ENCODE data around the gene UQCR10.

Gene UQCR10

DNA sequence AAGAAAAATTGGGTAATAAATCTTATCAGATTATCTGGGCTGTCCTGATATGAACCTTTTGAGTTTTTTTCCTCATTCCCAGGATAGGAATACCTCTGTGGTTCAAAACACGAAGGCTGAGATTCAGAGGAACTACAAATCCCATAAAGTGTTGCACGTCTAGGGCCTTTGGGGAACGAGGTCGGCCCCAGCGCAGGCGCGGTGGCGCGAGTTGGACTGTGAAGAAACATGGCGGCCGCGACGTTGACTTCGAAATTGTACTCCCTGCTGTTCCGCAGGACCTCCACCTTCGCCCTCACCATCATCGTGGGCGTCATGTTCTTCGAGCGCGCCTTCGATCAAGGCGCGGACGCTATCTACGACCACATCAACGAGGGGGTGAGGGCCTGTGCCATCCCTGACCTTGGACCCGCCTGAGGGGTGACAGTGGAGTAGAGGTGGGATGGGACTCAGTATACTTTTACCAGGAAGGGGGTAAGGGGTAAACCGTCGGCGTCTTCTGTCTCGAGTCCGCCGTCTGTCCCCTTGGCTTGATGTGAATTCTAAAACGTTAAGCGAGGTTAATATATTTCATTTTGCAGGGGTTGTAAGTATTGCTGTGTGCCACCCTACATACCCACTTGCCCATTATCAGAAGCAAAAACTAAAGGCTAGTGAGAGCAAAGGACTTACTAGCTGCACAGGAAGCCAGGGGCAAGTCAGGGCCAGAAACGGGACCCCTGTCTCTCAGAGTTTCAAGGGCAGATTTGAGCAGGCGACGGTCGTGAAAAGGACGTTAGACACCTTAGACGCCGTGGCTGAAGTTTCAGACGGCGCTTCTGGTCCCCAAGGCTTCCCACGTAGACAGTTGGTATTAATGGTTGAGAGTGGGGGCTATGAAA lies at the start of gene UQCR10:
Gene UQCR10 (plus strand): TSS at position 199 of the 881 bp plus-strand sequence. CDS start 30 bp downstream, at position 229.
- no peak for FAIRE-seq

GRCh38 chr22:29717789-29718188 lies 49.4 kb upstream of the UQCR10 start:
- no peak for FAIRE-seq

DNA sequence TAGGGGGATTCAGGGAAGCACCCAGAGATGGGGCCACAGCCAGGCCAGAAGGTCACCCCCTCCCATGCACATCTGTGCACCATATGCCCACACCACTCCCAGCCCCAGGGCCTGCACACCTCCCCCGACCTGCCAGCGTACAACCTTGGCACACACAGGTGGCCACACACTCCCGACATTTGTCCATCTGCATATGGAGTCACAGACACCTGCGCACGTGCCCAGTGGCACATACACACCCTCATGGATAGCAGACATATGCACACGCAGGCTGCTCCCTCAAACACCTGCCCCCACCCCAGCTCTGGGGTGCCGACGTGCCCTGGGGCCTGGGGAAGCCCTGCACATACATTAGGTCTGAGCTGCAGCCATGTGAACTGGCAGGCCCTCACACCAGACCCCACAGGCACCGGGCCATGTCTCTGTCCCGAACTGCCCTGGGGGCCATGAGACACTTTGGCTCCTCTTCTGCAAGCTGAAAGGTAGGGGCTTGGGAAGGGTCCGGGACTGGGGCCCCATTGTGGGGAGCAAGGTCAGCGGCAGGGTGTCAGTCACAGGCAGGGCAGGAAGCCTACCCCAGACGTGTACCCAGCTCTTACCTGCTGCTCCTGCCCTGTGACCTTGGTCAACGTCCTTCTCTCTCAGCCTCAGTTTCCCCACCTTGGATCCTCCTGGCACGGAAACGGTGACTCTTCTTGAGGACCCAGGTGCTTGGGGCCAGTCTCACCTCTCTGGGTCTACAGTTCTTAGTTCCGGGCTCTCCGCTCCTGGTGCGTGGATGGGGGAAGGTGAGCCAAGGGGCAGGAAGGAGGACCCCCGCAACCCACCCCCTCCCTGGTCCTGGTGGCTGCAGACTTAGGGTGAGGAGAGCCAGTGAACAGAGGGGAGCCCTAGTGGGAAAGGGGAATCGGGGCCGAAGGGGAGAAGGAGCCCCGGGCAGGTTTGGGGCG lies 47.9 kb upstream of the UQCR10 start:
- FAIRE-seq = no peak

DNA sequence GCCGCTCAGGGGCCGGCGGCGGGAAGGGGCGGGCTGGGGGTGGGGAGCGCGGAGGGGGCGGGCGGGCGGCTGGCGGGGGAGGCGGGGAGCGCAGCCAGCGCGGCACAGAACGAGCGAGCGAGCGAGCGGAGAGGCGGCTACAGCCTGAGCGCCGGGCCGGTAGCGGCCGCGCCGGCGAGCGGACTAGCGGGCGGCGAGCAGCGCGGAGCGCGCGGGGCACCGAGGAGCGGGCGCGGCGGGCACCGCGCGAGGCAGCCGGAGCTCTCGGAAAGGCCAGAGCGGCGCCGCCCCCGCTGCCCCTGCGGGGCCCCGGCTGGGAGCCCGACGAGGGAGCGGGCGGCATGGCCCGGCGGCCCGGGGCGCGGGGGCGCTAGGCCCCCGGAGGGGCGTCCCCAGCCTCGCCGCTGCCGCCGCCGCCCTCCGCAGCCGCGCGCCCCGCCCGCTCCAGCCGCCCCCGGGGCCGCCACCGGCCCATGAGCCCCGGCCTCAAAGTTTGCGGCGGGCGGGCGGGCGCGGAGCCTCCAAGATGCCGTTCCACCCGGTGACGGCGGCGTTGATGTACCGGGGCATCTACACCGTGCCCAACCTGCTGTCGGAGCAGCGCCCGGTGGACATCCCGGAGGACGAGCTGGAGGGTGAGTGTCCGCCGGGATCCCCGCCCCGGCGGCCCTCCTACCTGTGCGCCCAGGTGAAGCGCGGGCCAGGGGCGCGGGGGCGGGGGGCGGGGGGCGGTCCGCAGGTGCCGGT lies 47.1 kb upstream of the UQCR10 start, which contains the start of gene CABP7:
Gene CABP7 (plus strand): TSS at position 105 of the 747 bp plus-strand sequence. CDS start 422 bp downstream, at position 527.
- FAIRE-seq = no peak

DNA sequence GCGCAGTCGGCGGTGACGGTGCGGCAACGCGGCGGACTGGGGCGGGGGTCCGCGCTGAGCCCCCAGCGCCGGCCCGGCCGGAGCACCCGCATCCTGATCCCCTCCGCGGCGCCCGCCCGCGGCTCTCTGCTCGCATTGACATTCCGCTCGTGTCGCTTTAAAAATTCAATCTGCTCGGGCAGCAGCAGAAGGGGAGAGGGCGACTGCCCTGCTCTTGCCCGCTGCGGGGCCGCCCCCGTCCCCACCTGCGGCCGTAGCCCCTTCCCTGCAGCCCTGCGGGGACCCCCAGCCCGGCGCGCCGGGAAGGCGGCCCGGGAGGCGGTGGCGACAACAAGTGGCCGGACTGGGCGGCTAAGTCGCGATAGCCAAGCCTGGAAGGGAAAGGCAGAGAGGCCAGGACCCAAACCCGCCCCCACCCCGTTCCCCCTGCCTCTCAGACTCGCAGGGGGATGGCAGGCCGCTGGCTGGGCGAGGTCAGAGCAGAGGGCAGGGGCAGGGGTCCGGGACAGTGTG lies 46.3 kb upstream of the UQCR10 start:
- FAIRE-seq = no peak

GRCh38 chr22:29722151-29722550 lies 45.0 kb upstream of the UQCR10 start:
- no peak for FAIRE-seq

- FAIRE-seq = no peak
Observed at GRCh38 chr22:29722587-29722986, 44.6 kb upstream of the UQCR10 start.

GRCh38 chr22:29723766-29724165 lies 43.4 kb upstream of the UQCR10 start:
- no peak for FAIRE-seq

- FAIRE-seq = no peak
Observed at GRCh38 chr22:29724843-29725242, 42.3 kb upstream of the UQCR10 start.

- no peak for FAIRE-seq
Observed at GRCh38 chr22:29726106-29726505, 41.1 kb upstream of the UQCR10 start.

- no peak for FAIRE-seq
Observed at GRCh38 chr22:29726512-29727130, 40.5 kb upstream of the UQCR10 start.

GRCh38 chr22:29727131-29727523 lies 40.0 kb upstream of the UQCR10 start:
- FAIRE-seq = no peak

DNA sequence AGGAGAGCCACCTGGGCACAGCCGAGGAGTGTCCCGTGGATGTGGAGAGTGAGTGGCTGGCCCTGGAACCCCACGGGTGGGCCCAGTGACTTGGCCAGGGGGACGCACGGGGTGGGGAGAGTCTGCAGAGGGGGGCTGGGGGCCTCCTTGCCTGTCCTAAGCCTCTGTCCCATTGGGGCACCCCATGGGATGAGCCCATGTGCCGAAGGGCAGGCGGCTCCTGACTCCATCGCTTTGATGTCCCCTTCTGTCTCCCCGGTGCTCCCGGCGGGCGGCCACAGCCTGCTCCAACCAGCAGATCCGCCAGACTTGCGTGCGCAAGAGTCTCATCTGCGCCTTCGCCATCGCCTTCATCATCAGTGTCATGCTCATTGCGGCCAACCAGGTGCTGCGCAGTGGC lies 38.0 kb upstream of the UQCR10 start:
- no peak for FAIRE-seq

DNA sequence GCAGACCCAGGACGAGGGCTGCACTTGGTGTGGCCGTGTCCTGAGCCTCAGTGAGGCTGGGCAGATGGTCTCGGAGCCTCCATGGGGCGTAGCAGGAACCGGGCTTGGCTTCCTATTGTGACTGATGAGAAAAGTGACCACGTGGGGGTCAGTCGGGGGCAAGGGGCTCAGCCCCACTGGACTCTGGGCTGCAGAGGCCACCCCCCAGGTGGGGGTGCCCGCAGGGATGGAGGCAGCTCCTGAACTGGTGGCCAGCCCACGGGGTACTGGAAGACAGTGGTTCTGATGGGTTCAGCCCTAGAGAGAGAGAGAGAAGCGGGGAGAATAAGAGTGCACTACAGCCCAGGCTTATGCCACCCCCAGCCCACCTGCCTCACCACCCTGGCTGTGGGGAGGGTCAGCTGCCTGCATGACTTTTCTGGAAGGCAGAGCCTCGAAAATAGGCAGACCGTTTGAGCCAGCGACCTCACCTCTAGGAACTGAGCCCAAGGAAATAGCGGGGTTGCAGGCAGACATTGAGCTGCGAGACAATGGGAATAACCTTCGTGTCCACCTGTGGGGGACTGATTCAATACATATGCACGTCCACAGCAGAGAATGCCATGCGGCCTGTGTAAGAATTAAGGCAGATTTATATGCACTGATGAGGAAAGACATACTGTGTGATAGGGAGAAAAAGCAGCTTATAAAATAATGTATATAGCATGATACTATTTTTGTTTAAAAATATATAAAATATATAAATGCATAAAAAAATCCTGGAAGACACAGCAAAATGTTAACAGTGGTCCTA lies 35.9 kb upstream of the UQCR10 start:
- FAIRE-seq = no peak

DNA sequence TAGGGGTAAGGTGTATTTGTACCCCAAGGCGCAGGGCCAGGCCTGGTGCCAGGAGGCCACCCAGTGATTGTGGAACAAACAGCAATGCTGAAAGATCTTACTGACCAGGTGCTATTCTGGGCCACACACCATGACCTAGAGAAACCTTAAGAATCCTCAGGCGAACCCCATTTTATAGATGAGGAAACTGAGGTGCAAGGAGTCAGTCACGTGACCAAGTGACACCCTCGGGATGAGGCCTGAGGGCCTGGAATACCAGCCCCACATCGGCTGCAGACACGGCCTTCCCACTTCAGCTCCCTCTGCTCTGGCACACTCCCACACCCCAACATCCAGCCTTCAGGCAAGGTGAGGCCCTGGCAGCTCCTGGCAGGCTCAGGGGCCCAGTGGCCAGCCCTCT lies 34.3 kb upstream of the UQCR10 start:
- no peak for FAIRE-seq

- FAIRE-seq = no peak
Observed at GRCh38 chr22:29733362-29734201, 33.6 kb upstream of the UQCR10 start.

DNA sequence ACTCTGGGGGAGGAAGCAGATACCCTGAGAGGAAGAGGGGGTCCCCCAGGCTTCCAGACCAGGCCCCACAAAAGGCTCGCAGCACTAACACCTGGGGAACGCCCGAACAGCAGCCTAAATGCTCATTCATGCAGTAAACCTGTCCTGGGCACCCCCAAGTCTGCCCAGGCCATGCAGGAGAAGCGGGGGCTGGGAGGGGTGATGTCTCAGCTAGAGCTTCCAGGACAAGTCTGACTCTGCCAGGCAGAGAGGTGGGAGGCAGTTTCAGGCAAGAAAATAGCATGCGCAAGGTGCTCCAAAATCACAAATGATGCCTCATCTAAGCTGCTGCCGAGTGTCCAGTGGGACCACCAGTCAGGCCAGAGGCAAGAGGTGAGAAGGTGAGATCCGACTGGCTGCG lies 32.8 kb upstream of the UQCR10 start:
- no peak for FAIRE-seq

DNA sequence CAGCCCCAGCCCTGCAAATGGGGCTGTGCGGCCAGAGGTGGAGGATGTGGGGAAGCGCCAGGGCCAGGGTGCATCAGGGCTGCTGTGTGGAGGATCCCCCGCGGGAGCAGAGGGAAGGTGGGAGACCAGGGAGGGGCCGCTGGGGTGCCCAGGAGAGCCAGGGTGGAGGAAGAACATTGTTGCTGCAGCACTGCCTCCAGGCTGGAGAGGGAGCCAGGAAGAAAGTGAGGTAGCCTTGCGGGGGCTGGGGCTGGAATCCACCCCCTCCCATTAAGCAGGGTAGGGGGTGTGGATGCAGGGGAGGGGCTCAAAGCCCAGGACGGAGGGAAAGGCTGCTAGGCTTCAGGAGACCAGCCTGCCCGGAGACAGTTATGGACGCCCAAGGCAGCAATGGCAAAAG lies 32.3 kb upstream of the UQCR10 start:
- no peak for FAIRE-seq

DNA sequence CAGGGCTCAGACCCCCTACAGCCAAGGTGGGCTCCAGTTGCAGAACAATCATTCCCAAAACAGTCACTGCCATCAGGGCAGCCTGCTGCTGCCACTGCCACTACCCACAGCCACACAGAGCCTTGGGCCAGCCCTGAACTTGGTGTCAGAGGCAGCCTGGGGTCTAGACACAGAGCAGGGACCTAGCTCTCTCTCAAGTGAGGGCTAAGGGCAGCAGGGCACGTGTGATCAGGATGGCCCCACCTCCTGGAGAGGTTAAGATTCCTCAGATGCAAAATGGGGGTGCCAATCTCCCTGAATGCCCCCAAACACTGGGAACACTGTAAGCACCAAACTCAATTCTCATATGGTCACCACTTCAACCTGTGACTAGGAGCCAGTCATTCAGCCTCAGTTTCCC lies 31.8 kb upstream of the UQCR10 start:
- FAIRE-seq = no peak

Measured in A204.1 (cell line).